Activated T-cell treated with anti-CD3 and anti-CD28 coated beads, Interleukin-2, amount 50 U/mL, for 1 hour (primary cell): ENCODE data around the gene MAP3K20.

Experiments
- DNase-seq: peaks from one replicate; pipeline ENCODE4 v3.0.0-alpha.2; 2020

The MAP3K20 gene

DNA sequence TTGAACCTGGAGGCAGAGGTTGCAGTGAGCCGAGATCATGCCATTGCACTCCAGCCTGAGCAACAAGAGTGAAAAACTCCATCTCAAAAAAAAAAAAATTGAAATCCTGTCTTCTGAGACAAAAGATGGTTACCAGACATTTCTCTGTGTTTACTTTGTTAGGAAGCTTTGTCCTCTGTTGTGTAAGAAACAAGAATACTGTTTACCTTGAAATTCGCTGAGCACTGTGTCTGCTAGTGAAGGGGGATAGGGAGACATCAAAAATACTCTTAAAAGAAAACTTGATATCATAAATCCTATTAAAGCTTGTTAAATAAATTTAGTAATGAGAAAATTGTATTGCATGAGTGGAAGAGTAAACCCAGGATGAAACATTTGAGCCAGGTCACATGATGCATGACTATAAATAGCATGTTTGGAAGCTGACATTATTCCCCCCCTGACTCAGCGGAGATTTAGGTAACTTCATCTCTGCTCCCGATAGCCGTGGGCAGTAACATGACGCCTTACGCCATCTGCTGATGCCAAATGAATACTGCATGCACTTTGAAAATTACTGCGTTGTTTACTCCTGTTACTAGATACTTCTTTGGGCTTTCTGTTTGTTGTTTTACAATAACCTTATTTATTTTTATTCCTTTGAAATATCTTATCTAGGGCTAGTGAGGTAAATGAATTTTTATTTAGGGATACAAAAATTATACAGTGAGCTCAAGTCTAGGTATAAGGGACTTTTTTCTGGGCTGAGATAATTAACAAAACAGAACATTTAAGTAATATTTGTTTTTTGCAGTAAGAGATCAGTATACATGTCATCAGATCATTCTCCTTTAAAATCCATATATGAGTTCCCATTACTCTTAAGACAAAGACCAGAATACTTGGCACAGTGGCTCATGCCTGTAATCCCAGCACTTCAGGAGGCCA, 134.9 kb downstream of the MAP3K20 start:
- peak; percentile 20 for DNase-seq

DNA sequence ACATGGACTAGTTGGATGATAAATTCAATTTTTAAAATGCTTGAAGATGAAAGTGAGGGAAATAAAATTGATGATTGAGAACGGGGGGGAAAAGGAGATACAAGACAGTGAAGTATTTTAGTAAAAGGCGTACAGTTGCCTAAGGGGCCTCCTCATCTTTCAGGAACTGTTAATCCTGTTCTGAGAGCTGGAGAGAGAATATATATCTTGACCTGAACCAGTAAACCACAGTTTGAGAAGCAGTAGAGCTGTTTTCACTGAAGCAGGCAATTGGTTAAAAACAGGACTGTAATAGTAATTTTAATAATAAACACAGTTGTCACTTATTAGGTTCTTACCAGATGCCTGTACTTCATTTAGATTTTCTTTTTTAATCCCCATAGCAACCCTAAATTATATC, 137.5 kb downstream of the MAP3K20 start:
- DNase-seq: no peak

DNA sequence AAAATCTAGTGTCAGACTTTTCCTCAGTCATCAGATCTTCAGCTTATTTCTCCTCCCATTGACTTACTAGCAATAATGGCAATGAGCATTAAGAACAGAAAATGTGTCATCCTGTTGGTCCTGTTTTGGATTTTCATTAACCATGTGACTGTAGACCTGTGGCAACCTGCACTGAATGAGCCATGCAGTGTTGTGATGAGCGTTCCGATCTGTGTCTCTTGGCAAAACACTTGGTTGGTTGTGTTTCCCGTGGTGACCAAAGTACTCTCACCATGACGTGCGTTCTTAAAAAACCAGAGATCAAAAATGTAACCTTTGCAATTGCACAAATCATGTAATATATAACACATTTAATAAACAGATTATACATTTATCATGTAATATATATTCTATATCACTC, 138.6 kb downstream of the MAP3K20 start:
- no peak for DNase-seq

DNA sequence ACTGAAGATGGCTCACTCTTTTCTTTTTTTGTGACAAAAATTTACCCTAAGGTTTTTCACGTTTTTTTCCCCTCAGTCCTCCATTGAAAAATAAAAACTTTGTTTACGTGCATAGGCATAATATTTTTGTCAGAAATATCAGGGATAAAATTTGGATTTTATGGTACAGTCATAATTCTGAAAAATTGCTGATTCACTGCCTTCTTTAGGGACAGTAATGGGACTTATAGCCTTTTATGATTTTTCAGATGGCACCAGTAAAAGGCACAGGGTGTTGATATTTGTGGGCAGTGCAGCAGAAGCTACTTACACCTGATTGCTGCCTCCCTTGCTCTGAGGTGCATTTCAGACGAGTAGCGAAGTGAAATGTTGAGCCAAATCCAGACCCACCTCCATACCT, 139.7 kb downstream of the MAP3K20 start:
- DNase-seq: no peak

GRCh38 chr2:173216051-173216450, 140.4 kb downstream of the MAP3K20 start:
- DNase-seq: no peak

DNA sequence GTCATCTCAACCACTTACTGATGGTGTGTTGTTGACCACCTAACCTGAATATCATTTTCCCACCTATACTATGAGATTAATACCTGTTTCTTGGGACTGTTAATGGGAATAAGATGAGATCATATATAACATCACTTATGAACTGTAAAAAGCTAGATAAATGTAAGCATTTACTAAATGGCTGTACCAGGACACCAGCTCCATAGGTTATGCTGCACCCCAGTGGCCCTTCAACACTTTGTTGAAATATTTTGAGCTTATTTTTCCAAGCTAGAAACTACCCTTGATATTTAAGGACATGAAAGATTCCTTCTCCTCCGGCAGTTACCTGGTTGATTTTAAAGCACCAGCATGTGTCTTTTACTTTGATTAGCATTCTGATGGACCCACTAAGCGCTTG, 141.0 kb downstream of the MAP3K20 start:
- DNase-seq: no peak

DNA sequence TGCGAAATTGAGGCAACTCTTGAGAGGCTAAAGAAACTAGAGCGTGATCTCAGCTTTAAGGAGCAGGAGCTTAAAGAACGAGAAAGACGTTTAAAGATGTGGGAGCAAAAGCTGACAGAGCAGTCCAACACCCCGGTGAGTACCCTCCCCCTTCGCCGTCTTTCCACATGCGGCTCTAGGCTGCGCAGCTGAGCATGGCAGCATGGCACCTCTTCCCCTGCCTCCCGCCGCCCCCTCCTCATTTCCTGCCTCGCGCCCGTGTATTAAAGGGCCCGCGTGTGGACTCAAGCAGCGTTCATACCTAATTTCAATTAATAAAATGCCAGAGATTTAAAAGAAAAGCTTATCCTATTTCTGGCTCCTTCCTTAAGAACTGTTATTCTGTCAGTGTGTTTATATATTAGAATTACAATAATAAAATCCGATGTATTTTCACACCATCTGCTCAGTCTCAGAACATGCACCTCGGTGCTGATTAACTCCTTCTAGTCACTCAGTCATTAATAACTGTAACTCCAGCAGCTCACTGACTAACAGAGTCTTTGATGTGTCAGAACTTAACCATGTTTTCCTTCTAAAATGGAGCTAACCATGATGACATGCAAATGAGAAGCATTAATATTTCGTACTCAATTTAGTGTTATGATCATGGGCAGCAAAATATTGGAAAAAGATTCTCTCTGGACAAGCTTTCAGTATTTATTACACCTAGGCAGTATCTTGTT, 141.6 kb downstream of the MAP3K20 start:
- no peak for DNase-seq

GRCh38 chr2:173218326-173219056, 142.8 kb downstream of the MAP3K20 start:
- no peak for DNase-seq

DNA sequence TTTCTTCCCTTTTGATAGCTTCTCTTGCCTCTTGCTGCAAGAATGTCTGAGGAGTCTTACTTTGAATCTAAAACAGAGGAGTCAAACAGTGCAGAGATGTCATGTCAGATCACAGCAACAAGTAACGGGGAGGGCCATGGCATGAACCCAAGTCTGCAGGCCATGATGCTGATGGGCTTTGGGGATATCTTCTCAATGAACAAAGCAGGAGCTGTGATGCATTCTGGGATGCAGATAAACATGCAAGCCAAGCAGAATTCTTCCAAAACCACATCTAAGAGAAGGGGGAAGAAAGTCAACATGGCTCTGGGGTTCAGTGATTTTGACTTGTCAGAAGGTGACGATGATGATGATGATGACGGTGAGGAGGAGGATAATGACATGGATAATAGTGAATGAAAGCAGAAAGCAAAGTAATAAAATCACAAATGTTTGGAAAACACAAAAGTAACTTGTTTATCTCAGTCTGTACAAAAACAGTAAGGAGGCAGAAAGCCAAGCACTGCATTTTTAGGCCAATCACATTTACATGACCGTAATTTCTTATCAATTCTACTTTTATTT, 145.6 kb downstream of the MAP3K20 start:
- DNase-seq: no peak

DNA sequence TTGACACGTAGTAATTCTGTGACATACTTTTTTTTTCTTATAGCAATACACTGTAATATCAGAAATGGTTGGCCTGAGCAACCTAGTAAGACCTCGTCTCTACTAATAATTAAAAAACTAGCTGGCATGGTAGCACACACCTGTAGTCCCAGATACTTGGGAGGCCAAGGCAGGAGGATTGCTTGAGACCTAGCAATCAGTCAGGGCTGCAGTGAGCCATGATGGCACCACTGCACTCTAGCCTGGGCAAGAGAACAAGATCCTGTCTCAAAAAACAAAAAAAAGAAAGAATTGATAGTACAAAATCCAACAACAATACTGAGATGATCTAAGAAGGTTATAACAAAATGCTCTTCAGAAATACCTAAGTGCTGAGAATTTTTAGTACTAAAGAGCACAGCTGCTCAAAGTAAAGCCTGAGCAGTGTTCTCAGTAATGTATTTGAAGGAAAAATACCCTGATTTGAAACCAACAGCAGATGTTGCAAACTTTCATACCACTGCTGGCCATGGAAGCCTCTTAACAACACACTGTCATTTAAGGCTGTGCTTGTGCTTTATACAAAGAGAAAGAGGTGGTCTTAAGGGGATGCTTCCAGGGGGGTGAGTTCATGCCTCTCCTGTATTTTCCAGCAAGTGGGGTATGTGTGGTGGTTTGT, 146.4 kb downstream of the MAP3K20 start:
- DNase-seq: no peak

DNA sequence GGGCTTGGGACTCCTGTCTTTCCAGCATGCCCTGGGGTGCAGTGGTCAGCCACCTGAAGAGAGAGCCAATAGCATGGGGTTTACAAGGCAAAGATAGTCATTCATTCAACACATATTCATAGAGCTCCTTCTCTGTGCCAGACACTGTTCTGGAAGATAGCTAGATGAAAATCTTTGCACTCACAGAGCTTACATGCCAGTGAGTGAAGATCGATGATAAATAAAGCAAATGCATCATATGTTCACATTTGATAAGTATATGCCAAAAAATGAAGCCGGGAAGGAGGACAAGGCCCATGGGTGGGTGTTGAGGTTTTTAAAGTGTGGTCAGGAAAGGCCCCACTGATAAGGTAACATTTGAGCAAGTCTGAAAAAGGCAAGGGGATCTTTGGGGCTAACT, 148.2 kb downstream of the MAP3K20 start:
- DNase-seq: no peak

DNA sequence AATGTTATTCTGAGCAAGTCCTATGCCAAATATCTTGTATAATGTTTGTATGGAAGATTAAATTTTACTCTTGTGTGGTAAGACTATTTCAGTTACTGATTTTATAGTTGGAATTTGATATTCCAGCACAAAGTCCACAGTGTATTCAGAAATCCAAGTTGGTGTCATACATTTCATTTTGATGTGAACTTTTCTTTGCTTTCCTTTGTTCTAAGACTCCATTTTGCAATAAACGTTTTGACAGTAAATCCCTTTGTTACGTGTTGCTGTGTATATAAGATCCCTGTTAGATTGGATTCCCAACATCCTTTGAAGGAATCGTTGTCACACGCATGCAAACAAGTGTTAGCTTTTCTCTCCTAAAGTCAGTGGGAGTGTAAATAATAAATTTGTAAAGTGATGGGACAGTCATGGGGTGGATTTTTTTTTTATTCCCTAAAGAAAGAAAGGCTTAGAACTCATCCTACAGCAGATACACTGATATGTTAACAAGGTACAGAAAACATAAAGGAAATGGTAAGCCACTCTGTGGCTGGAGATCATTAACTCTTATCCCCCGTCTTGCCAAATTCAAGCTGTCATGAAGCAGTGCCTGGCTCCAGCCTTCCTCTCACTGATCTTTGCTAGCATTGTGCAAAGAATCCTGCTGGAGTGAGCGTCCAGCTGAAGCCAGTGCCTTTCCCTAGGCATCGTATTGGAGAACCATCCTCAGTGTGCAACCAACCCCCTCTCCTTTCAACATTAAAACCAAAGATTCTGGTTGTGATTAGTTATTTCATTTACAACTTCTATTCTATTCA, 151.5 kb downstream of the MAP3K20 start:
- no peak for DNase-seq

DNA sequence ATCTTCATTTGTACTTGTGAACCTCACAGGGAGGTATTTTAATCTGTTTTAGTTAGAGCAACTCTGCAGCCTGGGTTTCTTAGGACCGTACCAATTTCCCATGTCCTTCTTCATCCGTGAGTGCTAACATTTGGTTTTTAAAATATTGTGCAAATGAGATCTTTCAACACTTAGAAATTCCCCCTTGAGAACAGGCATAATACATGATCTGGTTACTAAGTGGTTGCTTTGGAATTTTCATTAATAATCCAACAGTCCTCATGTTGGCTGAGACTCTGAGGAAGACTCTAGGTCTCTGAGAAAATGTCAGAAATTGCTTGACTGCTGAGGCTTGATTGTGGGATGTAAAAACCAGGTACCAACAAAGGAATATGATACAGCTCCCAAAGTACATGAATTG, 153.4 kb downstream of the MAP3K20 start:
- no peak for DNase-seq

GRCh38 chr2:173230181-173230580, 154.5 kb downstream of the MAP3K20 start:
- no peak for DNase-seq

- no peak for DNase-seq
Measured at GRCh38 chr2:173231042-173231441, 155.4 kb downstream of the MAP3K20 start.

DNA sequence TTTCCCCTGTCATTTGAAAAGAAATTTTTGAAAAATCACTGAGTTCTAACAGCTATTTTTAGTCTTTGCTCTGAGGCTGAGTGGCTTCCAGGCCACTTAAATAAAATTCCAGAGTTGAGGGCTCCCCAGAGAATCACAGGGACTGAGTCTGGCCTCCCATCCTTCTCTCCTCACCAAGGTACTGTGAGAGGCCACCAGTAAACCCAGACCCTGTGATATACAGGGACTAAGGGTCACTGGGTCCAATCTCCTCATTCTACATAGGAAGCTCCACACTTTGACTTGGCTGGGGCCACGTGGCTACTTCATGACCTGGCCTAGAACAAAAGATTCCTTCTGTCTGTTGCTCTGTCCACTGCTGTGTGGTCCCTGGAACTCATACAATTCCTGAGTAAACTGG, 155.8 kb downstream of the MAP3K20 start:
- no peak for DNase-seq

- DNase-seq: no peak
Measured at GRCh38 chr2:173232956-173233744, 157.5 kb downstream of the MAP3K20 start.

GRCh38 chr2:173235947-173236803, 160.5 kb downstream of the MAP3K20 start:
- DNase-seq: no peak

DNA sequence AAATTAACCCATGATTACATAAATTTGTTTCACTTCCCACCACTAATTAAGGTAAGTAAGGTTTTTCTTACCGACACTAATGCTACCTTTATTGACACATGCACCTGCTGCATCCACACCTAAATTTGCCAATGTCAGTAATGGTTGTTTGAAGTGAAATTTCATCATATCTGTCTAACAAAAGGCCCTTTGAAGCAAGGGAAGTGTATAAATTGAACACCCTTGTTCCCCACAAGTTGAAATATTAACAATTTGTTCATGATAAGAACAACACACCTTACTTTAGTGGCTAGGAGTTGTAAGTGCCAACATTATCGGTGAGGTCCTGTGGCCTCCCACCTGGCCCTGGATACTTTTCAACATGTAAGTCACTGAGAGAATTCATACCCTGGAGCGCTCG, 162.7 kb downstream of the MAP3K20 start:
- DNase-seq: no peak

DNA sequence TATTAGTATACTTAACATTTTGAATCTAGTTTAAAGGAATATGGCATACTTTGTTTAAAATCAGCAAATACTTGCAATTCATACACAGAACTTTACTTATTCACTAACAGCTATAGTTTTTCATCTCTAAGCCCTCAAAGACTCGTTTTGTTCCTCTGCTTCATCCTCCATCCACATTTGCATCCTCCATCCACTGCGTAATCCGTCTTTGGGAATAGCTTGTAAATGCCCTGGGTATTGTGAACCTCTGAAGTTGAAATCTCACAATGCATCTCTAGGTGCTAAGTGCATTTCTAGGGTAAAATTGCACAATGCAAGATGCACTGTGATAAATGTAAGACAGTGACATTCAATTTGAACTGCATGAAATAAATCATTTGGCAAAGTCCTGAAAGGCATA, 163.2 kb downstream of the MAP3K20 start:
- DNase-seq: no peak
